GM19025 (cell line): ENCODE data around the gene TMEM201.
"Not testable (repeated sequence)": the region's sequence is repeated elsewhere in the genome, so short reads cannot be mapped to it uniquely, and the experiment has no call there.

ENCODE experiments used
- ATAC-seq: cut with Tn5 transposase; IDR thresholded peaks from one replicate; pipeline ENCODE4 v1.9.1; 2021; ENCODE audit warnings: mild to moderate bottlenecking, low read depth, moderate library complexity; ENCODE audit not compliant: unreplicated experiment

TMEM201 gene

DNA sequence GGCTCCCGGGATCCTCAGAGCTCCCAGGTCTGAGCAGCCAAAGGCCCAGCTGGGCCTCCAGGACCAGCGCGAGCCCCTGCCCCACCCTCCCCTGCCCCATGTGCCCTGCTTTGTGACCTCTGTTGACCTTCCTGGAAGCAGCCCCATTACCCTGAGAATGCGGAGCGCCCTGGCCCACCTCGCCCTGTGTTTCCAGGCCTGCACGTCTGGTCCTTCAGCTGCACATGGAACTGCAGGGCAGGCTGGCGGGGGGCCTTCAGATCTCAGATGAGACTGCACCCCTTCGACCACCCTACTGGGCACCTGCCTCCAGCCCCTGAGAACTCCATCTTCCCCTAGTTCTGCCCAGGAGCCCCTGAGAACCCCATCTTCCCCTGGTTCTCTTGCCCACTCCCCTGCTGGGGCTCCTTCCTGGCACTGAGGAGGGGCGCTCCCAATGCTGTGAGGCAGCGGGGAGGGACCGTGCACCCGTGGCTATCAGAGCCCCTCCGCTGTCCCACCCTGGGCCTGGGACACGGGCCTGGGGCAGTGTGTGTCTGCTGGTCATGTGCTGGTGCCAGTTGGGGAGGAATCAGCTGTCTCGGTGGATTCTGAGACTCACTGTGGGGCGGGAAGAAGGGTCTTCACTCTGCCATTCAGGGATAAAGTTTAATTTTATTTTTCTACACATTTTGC, 25.1 kb downstream of the TMEM201 start:
- no peak for ATAC-seq

DNA sequence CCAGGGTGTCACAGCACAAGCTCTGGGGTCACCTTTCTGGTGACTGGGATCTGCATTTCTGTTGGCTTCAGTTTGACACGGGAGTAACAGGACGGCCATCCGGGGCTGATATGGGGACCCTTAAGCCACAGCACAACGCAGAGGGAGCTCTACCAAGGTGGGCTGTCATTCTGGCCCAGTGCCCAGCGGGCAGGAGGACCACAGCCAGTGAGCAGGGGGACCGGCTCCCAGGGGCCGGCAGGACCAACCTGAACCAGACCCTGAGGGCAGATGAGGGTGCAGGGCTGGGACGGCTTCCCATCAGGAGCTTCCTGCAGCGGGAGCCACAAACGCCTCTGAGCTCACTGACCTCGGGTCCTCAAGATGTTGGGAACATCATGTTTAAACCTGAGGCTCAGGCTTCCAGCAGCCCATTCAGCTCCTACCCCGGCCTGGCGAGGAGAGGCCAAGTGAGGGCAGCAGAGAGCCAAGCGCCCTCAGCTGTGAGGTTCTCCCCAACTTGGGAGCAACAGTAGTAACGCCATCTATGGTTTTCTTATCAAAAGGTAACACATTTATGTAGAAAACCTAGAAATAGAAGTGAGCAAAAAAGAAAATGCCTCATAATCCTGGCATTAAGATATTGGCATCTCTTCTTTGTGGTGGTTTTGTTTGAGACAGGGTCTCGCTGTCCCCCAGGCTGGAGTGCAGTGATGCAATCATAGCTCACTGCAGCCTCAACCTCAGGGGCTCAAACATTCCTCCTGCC, 26.8 kb downstream of the TMEM201 start:
- no peak for ATAC-seq

- no peak for ATAC-seq
Observed at GRCh38 chr1:9618909-9619679, 30.4 kb downstream of the TMEM201 start.

- no peak for ATAC-seq
Observed at GRCh38 chr1:9621032-9621431, 32.3 kb downstream of the TMEM201 start.

- no peak for ATAC-seq
Observed at GRCh38 chr1:9624081-9624480, 35.4 kb downstream of the TMEM201 start.

- not testable (repeated sequence) for ATAC-seq
Observed at GRCh38 chr1:9625030-9625429, 36.3 kb downstream of the TMEM201 start.

GRCh38 chr1:9626201-9626608, 37.5 kb downstream of the TMEM201 start:
- ATAC-seq = peak; percentile 54

DNA sequence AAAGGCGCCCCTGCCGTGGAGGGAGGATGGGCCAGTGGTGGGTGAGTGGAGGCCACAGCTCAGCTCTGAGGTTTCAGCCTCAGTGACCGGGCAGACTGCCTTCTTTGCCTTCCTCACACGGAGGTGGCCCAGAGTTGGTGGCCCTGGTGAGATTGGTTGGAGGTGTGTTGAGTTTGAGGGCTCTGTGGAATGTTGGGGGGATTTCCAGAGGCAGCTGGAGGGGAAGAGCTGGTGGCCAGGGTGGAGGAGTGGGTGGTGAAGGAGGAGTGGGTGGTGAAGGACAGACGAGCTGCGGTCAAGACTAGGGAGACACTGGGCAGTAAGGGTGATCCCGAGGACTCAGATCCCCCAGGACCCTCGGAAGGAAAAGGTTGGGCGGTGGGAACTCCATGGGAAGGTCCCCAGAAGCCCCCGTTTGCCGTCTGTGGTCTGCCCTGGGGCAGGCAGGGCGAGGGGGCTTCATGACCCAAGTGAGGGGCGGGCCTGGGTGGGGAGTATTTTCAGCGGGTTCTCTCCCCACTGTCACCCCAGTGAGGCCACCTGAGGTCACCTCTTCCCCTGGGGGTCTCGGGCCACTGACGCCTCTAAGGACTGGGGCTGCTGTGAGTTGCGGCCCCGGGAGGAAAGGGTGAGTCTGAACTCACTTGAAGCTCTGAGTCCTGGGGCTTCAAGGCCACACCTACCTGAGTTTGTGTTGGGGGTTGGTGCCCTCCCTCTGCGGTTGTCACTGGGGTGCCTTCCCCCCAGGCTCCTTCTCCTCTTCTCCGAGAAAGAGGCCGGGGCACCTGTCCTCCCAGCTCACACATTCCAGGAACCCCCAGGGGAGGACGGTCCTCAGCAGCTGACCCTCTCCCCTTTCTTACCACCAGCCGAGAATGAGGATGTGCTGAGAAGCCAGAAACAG, 40.1 kb downstream of the TMEM201 start:
- no peak for ATAC-seq

- no peak for ATAC-seq
Observed at GRCh38 chr1:9629445-9630201, 40.9 kb downstream of the TMEM201 start.

GRCh38 chr1:9630331-9631111, 41.8 kb downstream of the TMEM201 start:
- ATAC-seq = no peak

DNA sequence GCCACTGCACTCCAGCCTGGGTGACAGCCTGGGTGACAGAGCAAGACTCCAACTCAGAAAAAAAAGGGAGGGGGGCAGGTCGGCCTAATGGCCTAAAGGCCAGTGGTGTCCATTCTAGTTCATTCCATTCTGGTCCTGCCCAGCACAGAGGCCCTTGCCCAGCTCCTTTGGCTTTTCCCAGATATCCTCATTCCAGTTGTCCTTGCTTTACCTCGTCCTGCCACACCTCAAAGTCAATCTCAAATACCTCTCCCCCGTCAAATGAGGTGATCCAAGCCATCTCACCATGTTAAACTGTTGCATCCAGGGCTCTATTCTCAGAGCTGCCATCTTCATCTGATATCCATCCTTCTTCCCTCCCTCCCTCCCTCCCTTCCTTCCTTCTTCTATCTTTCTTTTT, 42.9 kb downstream of the TMEM201 start:
- ATAC-seq = no peak

GRCh38 chr1:9633493-9633892, 44.8 kb downstream of the TMEM201 start:
- no peak for ATAC-seq

- no peak for ATAC-seq
Observed at GRCh38 chr1:9634582-9634981, 45.9 kb downstream of the TMEM201 start.

GRCh38 chr1:9639227-9639626, 50.5 kb downstream of the TMEM201 start:
- ATAC-seq = no peak

DNA sequence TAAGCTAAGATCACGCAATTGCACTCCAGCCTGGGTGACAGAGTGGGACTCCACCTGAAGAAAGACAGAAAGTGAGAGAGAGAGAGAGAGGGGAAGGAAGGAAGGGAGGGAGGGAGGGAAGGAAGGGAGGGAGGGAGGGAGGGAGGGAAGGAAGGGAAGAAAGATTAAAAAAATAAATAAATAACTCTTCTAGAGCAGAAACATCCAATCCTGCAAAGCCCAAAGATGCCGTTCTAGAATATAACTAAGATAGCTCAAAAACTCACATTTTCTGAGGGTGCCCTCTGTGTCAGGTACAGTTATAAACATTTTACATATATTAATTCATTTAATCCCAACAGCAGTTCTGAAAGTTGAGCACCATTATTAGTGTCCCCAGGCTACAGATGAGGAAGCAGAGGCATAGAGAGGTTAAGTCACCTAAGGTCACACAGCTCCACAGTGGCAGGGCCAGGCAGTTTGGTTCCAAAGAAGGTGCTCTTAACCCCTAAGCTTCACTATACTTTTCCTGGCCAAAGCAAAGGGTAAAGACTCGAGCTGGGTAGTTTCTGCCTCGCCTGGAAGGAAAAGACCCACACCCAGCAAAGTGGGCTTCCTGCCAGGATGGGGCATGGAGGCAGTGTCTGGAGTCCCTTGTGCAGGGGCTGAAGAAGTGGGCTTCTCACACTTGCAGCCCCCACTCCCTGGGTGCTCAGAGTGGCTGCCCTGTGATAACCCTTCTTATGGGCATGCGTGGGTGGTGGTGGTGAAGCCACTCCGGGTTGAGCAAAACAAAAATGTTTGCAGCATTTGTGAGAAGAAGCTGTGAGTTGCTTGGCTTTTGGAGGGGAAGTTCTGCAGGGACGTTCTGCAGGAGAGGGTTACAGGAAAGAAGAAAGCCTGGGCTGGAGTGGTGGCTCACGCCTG, 54.9 kb downstream of the TMEM201 start:
- no peak for ATAC-seq

GRCh38 chr1:9646037-9646436, 57.3 kb downstream of the TMEM201 start:
- no peak for ATAC-seq

- no peak for ATAC-seq
Observed at GRCh38 chr1:9648171-9648570, 59.5 kb downstream of the TMEM201 start.

DNA sequence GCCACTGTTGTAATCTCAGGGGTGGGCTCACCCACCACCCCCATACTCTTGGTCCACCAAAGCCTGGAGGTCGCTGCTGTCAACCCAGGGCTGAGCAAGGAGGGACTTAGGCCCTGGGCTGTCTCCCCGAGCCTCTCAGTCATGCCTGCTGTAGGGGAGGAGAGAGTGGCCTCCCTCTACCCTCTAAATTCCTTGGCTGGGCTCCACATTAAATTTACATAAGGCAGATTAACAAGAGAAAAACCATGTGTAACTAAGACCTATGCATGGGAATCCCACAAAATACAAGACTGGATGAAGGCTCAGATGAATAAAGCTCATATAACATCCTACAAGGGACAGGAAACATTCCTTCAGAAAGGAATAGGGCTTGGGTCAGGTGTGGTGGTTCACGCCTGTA, 61.1 kb downstream of the TMEM201 start:
- no peak for ATAC-seq
